Fibroblast of lung (primary cell): ENCODE data around the gene TBXAS1.

Experiments
- CTCF ChIP-seq, 2 donors: IDR thresholded peaks in 1 of 2; conservative IDR thresholded peaks in 1 of 2; 1 replicate in 1 of 2; 2 replicates in 1 of 2; pipeline ENCODE4 v1.5.1; 2011 to 2012; ENCODE audit warnings: low read length in 2 of 2, control low read depth in 1 of 2, inconsistent platforms in 1 of 2, low read depth in 1 of 2, mild to moderate bottlenecking in 1 of 2
- EZH2 ChIP-seq: IDR thresholded peaks from 2 replicates; pipeline ENCODE4 v1.5.1; 2012; ENCODE audit warnings: low read length, control low read depth, mild to moderate bottlenecking; ENCODE audit errors: missing control alignments

- no peak for TF ChIP-seq CTCF (conservative IDR thresholded peaks at IDR 0.05 in 1 of 2, IDR thresholded peaks at IDR 0.05 in 1 of 2; ENCODE audit: low read depth in 1 of 2, low read length in 2 of 2)
- TF ChIP-seq EZH2 = no peak
Measured at GRCh38 chr7:140022582-140023211, 193.6 kb downstream of the TBXAS1 start.
